ENCODE measurements around the gene SCYL1.

Gene SCYL1

GRCh38 chr11:65586676-65587075 lies 61.8 kb downstream of the SCYL1 start:
- no peak for DNase-seq
